OCI-M2 (cell line): Measurements from ENCODE around the gene WNT7A.
"Not testable (repeated sequence)": the region's sequence is repeated elsewhere in the genome, so short reads cannot be mapped to it uniquely, and the experiment has no call there.

Experiments used
- DNase-seq: peaks from one replicate; lab custom pipeline; 2025; ENCODE audit not compliant: unreplicated experiment; lab: John Stamatoyannopoulos, UW

Gene WNT7A

GRCh38 chr3:13879946-13880810 lies at the start of gene WNT7A:
TSS of gene WNT7A (minus strand) at chr3:13880071. CDS start at chr3:13879816, 255 bp downstream.
- no peak for DNase-seq

- DNase-seq, result not testable (repeated sequence)
Measured at GRCh38 chr3:13928741-13929140, 48.9 kb upstream of the WNT7A start.

GRCh38 chr3:13927295-13927694 lies 47.4 kb upstream of the WNT7A start:
- DNase-seq, result no peak

GRCh38 chr3:13916375-13916774 lies 36.5 kb upstream of the WNT7A start:
- no peak for DNase-seq

GRCh38 chr3:13902648-13903238 lies 22.9 kb upstream of the WNT7A start:
- no peak for DNase-seq

- DNase-seq, result no peak
Measured at GRCh38 chr3:13901935-13902584, 22.2 kb upstream of the WNT7A start.

- no peak for DNase-seq
Measured at GRCh38 chr3:13898346-13898745, 18.5 kb upstream of the WNT7A start.

GRCh38 chr3:13896473-13897154 lies 16.7 kb upstream of the WNT7A start:
- no peak for DNase-seq

- no peak for DNase-seq
Measured at GRCh38 chr3:13895155-13896105, 15.6 kb upstream of the WNT7A start.

- DNase-seq, result no peak
Measured at GRCh38 chr3:13894807-13895154, 14.9 kb upstream of the WNT7A start.

- no peak for DNase-seq
Measured at GRCh38 chr3:13894096-13894806, 14.4 kb upstream of the WNT7A start.

GRCh38 chr3:13892304-13892703 lies 12.4 kb upstream of the WNT7A start:
- no peak for DNase-seq

GRCh38 chr3:13891492-13892073 lies 11.7 kb upstream of the WNT7A start:
- no peak for DNase-seq

GRCh38 chr3:13891017-13891392 lies 11.1 kb upstream of the WNT7A start:
- DNase-seq, result no peak

- no peak for DNase-seq
Measured at GRCh38 chr3:13890377-13891016, 10.6 kb upstream of the WNT7A start.

GRCh38 chr3:13888576-13888975 lies 8.7 kb upstream of the WNT7A start:
- no peak for DNase-seq

- no peak for DNase-seq
Measured at GRCh38 chr3:13887495-13888300, 7.8 kb upstream of the WNT7A start.

- no peak for DNase-seq
Measured at GRCh38 chr3:13886593-13887129, 6.8 kb upstream of the WNT7A start.
